ENCODE results near the gene RBKS.
"Not testable (repeated sequence)": the region's sequence is repeated elsewhere in the genome, so short reads cannot be mapped to it uniquely, and the experiment has no call there.

RBKS gene

GRCh38 chr2:27887111-27887510 is 3.1 kb downstream of the RBKS start:
- no peaks in the 10 kb centered on the region for H3K36me3 ChIP-seq (ENCODE audit: control insufficient read depth in 2 of 2, insufficient read depth in 2 of 2, low read length in 2 of 2)
- H3K9me3 ChIP-seq (ENCODE audit: control insufficient read depth in 2 of 2, low read length in 2 of 2) = no peaks in the 10 kb centered on the region
- no peaks in the 10 kb centered on the region for H3K27me3 ChIP-seq (ENCODE audit: control insufficient read depth in 1 of 2, insufficient read depth in 2 of 2, low read length in 2 of 2)
- H3K4me3 ChIP-seq (ENCODE audit: low read length in 2 of 2) = no peak overlapping the region
- no peaks in the 10 kb centered on the region for H3K4me1 ChIP-seq (ENCODE audit: control insufficient read depth, insufficient read depth, low read length)
- H3K27ac ChIP-seq (ENCODE audit: low read length) = no peak overlapping the region
- H3K9ac ChIP-seq (ENCODE audit: low read length in 2 of 2) = no peak overlapping the region

GRCh38 chr2:27886322-27886721 is 3.9 kb downstream of the RBKS start:
- Histone ChIP-seq H3K9me3 (ENCODE audit: control insufficient read depth in 2 of 2, low read length in 2 of 2) (no peaks in the 10 kb centered on the region), H3K36me3 (ENCODE audit: control insufficient read depth in 2 of 2, insufficient read depth in 2 of 2, low read length in 2 of 2) (no peaks in the 10 kb centered on the region), H3K4me1 (ENCODE audit: control insufficient read depth, insufficient read depth, low read length) (no peaks in the 10 kb centered on the region), H3K27ac (ENCODE audit: low read length) (no peak overlapping the region), H3K27me3 (ENCODE audit: control insufficient read depth in 1 of 2, insufficient read depth in 2 of 2, low read length in 2 of 2) (no peaks in the 10 kb centered on the region), H3K4me3 (ENCODE audit: low read length in 2 of 2) (no peak overlapping the region), H3K9ac (ENCODE audit: low read length in 2 of 2) (no peak overlapping the region)

GRCh38 chr2:27885661-27886060 is 4.5 kb downstream of the RBKS start:
- Histone ChIP-seq H3K27me3 (ENCODE audit: control insufficient read depth in 1 of 2, insufficient read depth in 2 of 2, low read length in 2 of 2) (no peaks in the 10 kb centered on the region), H3K9me3 (ENCODE audit: control insufficient read depth in 2 of 2, low read length in 2 of 2) (no peaks in the 10 kb centered on the region), H3K4me1 (ENCODE audit: control insufficient read depth, insufficient read depth, low read length) (no peaks in the 10 kb centered on the region), H3K36me3 (ENCODE audit: control insufficient read depth in 2 of 2, insufficient read depth in 2 of 2, low read length in 2 of 2) (no peaks in the 10 kb centered on the region), H3K4me3 (ENCODE audit: low read length in 2 of 2) (no peak overlapping the region), H3K27ac (ENCODE audit: low read length) (no peak overlapping the region), H3K9ac (ENCODE audit: low read length in 2 of 2) (no peak overlapping the region)

DNA sequence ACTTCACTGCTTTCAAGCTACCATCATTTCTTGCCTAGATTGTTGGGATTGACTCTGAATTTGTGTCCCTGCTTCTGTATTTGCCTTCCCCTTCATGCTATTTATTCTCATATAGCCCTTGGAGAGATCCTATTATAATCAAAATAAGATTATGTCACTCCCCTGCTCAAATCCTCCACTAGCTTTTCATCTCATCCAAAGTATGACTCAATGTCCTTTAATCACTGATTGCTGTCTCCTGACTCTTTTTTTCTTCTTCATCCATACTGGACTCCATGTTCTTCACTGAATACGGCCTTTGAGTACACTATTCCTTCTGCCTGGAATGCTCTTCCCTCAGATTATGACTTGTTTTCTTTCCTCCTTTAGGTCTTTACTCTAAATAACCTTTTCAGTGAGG is 5.0 kb downstream of the RBKS start:
- H3K36me3 ChIP-seq (ENCODE audit: control insufficient read depth in 2 of 2, insufficient read depth in 2 of 2, low read length in 2 of 2) = no peaks in the 10 kb centered on the region
- H3K27ac ChIP-seq (ENCODE audit: low read length) = no peak overlapping the region
- no peaks in the 10 kb centered on the region for H3K9me3 ChIP-seq (ENCODE audit: control insufficient read depth in 2 of 2, low read length in 2 of 2)
- H3K4me1 ChIP-seq (ENCODE audit: control insufficient read depth, insufficient read depth, low read length) = no peaks in the 10 kb centered on the region
- H3K27me3 ChIP-seq (ENCODE audit: control insufficient read depth in 1 of 2, insufficient read depth in 2 of 2, low read length in 2 of 2) = no peaks in the 10 kb centered on the region
- H3K4me3 ChIP-seq (ENCODE audit: low read length in 2 of 2) = no peak overlapping the region
- H3K9ac ChIP-seq (ENCODE audit: low read length in 2 of 2) = no peak overlapping the region

DNA sequence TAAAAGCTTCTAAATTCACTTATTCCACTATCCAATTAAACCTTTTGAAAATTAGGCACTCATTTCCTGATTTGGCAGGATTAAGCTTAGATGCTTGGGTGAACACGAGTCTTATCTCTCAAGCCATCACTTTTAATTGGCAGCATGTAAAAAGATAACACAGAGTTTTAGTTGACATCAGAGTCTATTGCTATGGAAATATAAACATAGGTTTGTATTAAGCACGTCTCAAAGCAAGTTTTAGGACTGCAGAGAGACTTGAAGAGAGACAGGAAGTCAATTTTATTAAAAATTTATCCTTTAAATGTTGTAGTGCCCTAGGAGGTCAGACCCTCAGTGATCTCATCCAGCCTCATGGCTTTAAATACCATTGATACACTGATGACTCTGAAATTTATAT is 5.6 kb downstream of the RBKS start:
- Histone ChIP-seq H3K4me3 (ENCODE audit: low read length in 2 of 2) (no peak overlapping the region), H3K27ac (ENCODE audit: low read length) (no peak overlapping the region), H3K27me3 (ENCODE audit: control insufficient read depth in 1 of 2, insufficient read depth in 2 of 2, low read length in 2 of 2) (no peaks in the 10 kb centered on the region), H3K9me3 (ENCODE audit: control insufficient read depth in 2 of 2, low read length in 2 of 2) (no peaks in the 10 kb centered on the region), H3K9ac (ENCODE audit: low read length in 2 of 2) (no peak overlapping the region), H3K4me1 (ENCODE audit: control insufficient read depth, insufficient read depth, low read length) (no peaks in the 10 kb centered on the region), H3K36me3 (ENCODE audit: control insufficient read depth in 2 of 2, insufficient read depth in 2 of 2, low read length in 2 of 2) (no peaks in the 10 kb centered on the region)

DNA sequence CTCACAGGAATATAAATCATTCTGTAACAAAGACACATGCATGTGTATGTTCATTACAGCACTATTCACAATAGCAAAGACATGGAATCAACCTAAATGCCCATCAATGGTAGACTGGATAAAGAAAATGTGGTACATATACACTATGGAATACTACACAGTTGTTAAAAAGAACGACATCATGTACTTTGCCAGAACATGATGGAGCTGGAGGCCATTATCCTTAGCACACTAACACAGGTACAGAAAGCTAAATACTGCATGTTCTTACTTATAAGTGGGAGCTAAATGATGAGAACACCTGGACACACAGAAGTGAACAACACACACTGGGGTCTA is 7.6 kb downstream of the RBKS start:
- not testable (repeated sequence) for H3K4me3 ChIP-seq (ENCODE audit: low read length in 2 of 2); H3K9ac ChIP-seq (ENCODE audit: low read length in 2 of 2); H3K27ac ChIP-seq (ENCODE audit: low read length); H3K9me3 ChIP-seq (ENCODE audit: control insufficient read depth in 2 of 2, low read length in 2 of 2); H3K4me1 ChIP-seq (ENCODE audit: control insufficient read depth, insufficient read depth, low read length); H3K27me3 ChIP-seq (ENCODE audit: control insufficient read depth in 1 of 2, insufficient read depth in 2 of 2, low read length in 2 of 2); H3K36me3 ChIP-seq (ENCODE audit: control insufficient read depth in 2 of 2, insufficient read depth in 2 of 2, low read length in 2 of 2)

GRCh38 chr2:27881815-27882583 is 8.2 kb downstream of the RBKS start:
- H3K9ac ChIP-seq (ENCODE audit: low read length in 2 of 2); H3K36me3 ChIP-seq (ENCODE audit: control insufficient read depth in 2 of 2, insufficient read depth in 2 of 2, low read length in 2 of 2); H3K27ac ChIP-seq (ENCODE audit: low read length); H3K4me1 ChIP-seq (ENCODE audit: control insufficient read depth, insufficient read depth, low read length); H3K27me3 ChIP-seq (ENCODE audit: control insufficient read depth in 1 of 2, insufficient read depth in 2 of 2, low read length in 2 of 2); H3K9me3 ChIP-seq (ENCODE audit: control insufficient read depth in 2 of 2, low read length in 2 of 2); H3K4me3 ChIP-seq (ENCODE audit: low read length in 2 of 2): not testable (repeated sequence)

GRCh38 chr2:27878825-27879224 is 11.4 kb downstream of the RBKS start:
- no peaks in the 10 kb centered on the region for H3K36me3 ChIP-seq (ENCODE audit: control insufficient read depth in 2 of 2, insufficient read depth in 2 of 2, low read length in 2 of 2)

GRCh38 chr2:27875089-27875881 is 14.9 kb downstream of the RBKS start:
- Histone ChIP-seq H3K9ac (ENCODE audit: low read length in 2 of 2) (no peak overlapping the region), H3K27me3 (ENCODE audit: control insufficient read depth in 1 of 2, insufficient read depth in 2 of 2, low read length in 2 of 2) (no peaks in the 10 kb centered on the region), H3K9me3 (ENCODE audit: control insufficient read depth in 2 of 2, low read length in 2 of 2) (no peaks in the 10 kb centered on the region), H3K4me1 (ENCODE audit: control insufficient read depth, insufficient read depth, low read length) (no peaks in the 10 kb centered on the region), H3K36me3 (ENCODE audit: control insufficient read depth in 2 of 2, insufficient read depth in 2 of 2, low read length in 2 of 2) (no peaks in the 10 kb centered on the region), H3K27ac (ENCODE audit: low read length) (no peak overlapping the region), H3K4me3 (ENCODE audit: low read length in 2 of 2) (no peak overlapping the region)

More at GRCh38 chr2:27878825-27879224, 11.4 kb downstream of the RBKS start:
- H3K27me3 ChIP-seq (ENCODE audit: control insufficient read depth in 1 of 2, insufficient read depth in 2 of 2, low read length in 2 of 2) = no peaks in the 10 kb centered on the region
- no peak overlapping the region for H3K4me3 ChIP-seq (ENCODE audit: low read length in 2 of 2)
- H3K9me3 ChIP-seq (ENCODE audit: control insufficient read depth in 2 of 2, low read length in 2 of 2) = no peaks in the 10 kb centered on the region
- H3K4me1 ChIP-seq (ENCODE audit: control insufficient read depth, insufficient read depth, low read length) = no peaks in the 10 kb centered on the region
- no peak overlapping the region for H3K9ac ChIP-seq (ENCODE audit: low read length in 2 of 2)
- H3K27ac ChIP-seq (ENCODE audit: low read length) = no peak overlapping the region

DNA sequence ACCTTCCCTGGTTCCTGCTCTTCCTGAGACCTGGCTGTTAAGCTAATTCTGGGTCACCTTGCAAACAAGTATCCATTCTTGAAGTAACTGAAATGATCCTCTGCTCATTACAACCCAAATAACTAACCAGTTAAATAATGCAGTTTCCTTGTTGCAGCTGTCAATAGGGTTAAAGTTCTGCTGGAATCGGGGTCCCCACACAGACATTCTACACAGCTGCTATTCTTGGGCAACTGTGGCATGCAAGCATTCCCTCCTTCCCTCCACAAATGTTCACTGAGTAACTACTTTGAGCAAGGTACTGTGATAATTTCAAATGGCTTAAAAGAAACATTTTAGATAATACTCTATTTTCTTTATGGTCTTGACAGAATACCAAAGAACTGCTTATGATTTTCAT is 17.1 kb downstream of the RBKS start:
- Histone ChIP-seq H3K27ac (ENCODE audit: low read length) (no peak overlapping the region), H3K9me3 (ENCODE audit: control insufficient read depth in 2 of 2, low read length in 2 of 2) (no peaks in the 10 kb centered on the region), H3K36me3 (ENCODE audit: control insufficient read depth in 2 of 2, insufficient read depth in 2 of 2, low read length in 2 of 2) (no peaks in the 10 kb centered on the region), H3K4me1 (ENCODE audit: control insufficient read depth, insufficient read depth, low read length) (no peaks in the 10 kb centered on the region), H3K27me3 (ENCODE audit: control insufficient read depth in 1 of 2, insufficient read depth in 2 of 2, low read length in 2 of 2) (no peaks in the 10 kb centered on the region), H3K4me3 (ENCODE audit: low read length in 2 of 2) (no peak overlapping the region), H3K9ac (ENCODE audit: low read length in 2 of 2) (no peak overlapping the region)

GRCh38 chr2:27871802-27872201 is 18.4 kb downstream of the RBKS start:
- H3K9me3 ChIP-seq (ENCODE audit: control insufficient read depth in 2 of 2, low read length in 2 of 2) = no peaks in the 10 kb centered on the region
- no peaks in the 10 kb centered on the region for H3K4me1 ChIP-seq (ENCODE audit: control insufficient read depth, insufficient read depth, low read length)
- no peak overlapping the region for H3K9ac ChIP-seq (ENCODE audit: low read length in 2 of 2)
- H3K27me3 ChIP-seq (ENCODE audit: control insufficient read depth in 1 of 2, insufficient read depth in 2 of 2, low read length in 2 of 2) = no peaks in the 10 kb centered on the region
- no peak overlapping the region for H3K4me3 ChIP-seq (ENCODE audit: low read length in 2 of 2)
- no peaks in the 10 kb centered on the region for H3K36me3 ChIP-seq (ENCODE audit: control insufficient read depth in 2 of 2, insufficient read depth in 2 of 2, low read length in 2 of 2)
- H3K27ac ChIP-seq (ENCODE audit: low read length) = no peak overlapping the region

All from stomach smooth muscle (tissue), 2 donors.